Stimulated activated CD4-positive, alpha-beta T cell treated with anti-CD3 and anti-CD28 coated beads, Interleukin-4, amount 100 ng/mL, for 1 hour (primary cell): ENCODE measurements around the gene RGS17.

Experiments used
- DNase-seq: peaks from one replicate; pipeline ENCODE4 v3.0.0-alpha.2; 2020

RGS17 gene

GRCh38 chr6:153081914-153082313 is 49.2 kb downstream of the RGS17 start:
- DNase-seq: no peak

- DNase-seq: no peak
Observed at GRCh38 chr6:153076431-153076830, 54.7 kb downstream of the RGS17 start.

GRCh38 chr6:153074761-153075160 is 56.3 kb downstream of the RGS17 start:
- DNase-seq: no peak

- no peak for DNase-seq
Observed at GRCh38 chr6:153073841-153074240, 57.2 kb downstream of the RGS17 start.

GRCh38 chr6:153070756-153071155 is 60.3 kb downstream of the RGS17 start:
- DNase-seq: no peak

- no peak for DNase-seq
Observed at GRCh38 chr6:153069897-153070296, 61.2 kb downstream of the RGS17 start.

- no peak for DNase-seq
Observed at GRCh38 chr6:153065222-153065621, 65.9 kb downstream of the RGS17 start.

- no peak for DNase-seq
Observed at GRCh38 chr6:153063936-153064335, 67.1 kb downstream of the RGS17 start.

GRCh38 chr6:153062516-153062915 is 68.6 kb downstream of the RGS17 start:
- no peak for DNase-seq

GRCh38 chr6:153059757-153060156 is 71.3 kb downstream of the RGS17 start:
- DNase-seq: no peak

GRCh38 chr6:153059311-153059710 is 71.8 kb downstream of the RGS17 start:
- DNase-seq: no peak

- DNase-seq: no peak
Observed at GRCh38 chr6:153058909-153059308, 72.2 kb downstream of the RGS17 start.

- no peak for DNase-seq
Observed at GRCh38 chr6:153058291-153058690, 72.8 kb downstream of the RGS17 start.

GRCh38 chr6:153056308-153056707 is 74.8 kb downstream of the RGS17 start:
- no peak for DNase-seq

GRCh38 chr6:153051801-153052200 is 79.3 kb downstream of the RGS17 start:
- DNase-seq: no peak

GRCh38 chr6:153048631-153049030 is 82.5 kb downstream of the RGS17 start:
- DNase-seq: no peak

GRCh38 chr6:153047386-153047785 is 83.7 kb downstream of the RGS17 start:
- no peak for DNase-seq

GRCh38 chr6:153045271-153045670 is 85.8 kb downstream of the RGS17 start:
- DNase-seq: no peak

- no peak for DNase-seq
Observed at GRCh38 chr6:153044295-153044694, 86.8 kb downstream of the RGS17 start.

GRCh38 chr6:153043719-153044118 is 87.4 kb downstream of the RGS17 start:
- DNase-seq: no peak

- no peak for DNase-seq
Observed at GRCh38 chr6:153038378-153039057, 92.6 kb downstream of the RGS17 start.

- no peak for DNase-seq
Observed at GRCh38 chr6:153034139-153034538, 96.9 kb downstream of the RGS17 start.

GRCh38 chr6:153032255-153032882 is 98.7 kb downstream of the RGS17 start:
- DNase-seq: no peak

GRCh38 chr6:153031335-153031955 is 99.6 kb downstream of the RGS17 start:
- DNase-seq: no peak
